Measurements from ENCODE around the gene BTF3.
A peak's percentile ranks its signal among the peaks of the same experiment; 100 is the strongest.

The BTF3 gene

GRCh38 chr5:73525606-73526203 lies 27.5 kb downstream of the BTF3 start:
- FAIRE-seq = no peak

GRCh38 chr5:73528248-73528647 lies 30.0 kb downstream of the BTF3 start:
- no peak for FAIRE-seq

GRCh38 chr5:73529081-73529480 lies 30.8 kb downstream of the BTF3 start:
- FAIRE-seq = no peak

GRCh38 chr5:73531356-73531755 lies 33.1 kb downstream of the BTF3 start:
- FAIRE-seq = no peak

- FAIRE-seq = no peak
Observed at GRCh38 chr5:73532195-73532594, 34.0 kb downstream of the BTF3 start.

DNA sequence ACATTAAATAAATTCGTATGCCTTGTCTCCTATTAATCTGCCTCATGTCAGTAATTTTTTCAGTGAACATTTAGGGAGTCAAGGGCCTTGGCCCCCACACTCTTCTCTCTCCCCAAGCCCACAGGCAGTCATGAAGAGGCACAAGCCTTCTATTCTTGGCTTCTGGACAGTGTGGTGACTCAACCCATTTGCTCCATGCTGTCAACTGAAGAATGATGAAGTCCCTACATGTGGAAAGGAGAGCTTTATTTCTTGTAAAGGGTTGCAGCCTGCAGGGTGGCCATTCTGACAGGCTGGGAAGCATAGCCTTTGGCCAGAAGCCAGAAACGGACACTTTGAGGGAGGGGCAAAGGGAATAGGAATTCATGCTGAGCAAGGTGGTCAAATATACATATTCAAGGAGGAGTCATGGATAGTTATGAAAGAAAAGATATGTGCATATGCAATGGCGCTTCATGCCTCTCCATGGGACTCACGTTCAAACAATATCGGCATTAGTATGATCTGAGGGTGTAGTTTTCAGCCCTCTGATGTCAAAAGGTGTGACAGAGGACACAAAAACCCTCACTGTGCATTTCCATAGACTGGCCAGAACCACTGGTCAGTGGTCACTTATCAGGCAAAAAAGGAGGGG lies 35.9 kb downstream of the BTF3 start:
- FAIRE-seq = no peak

DNA sequence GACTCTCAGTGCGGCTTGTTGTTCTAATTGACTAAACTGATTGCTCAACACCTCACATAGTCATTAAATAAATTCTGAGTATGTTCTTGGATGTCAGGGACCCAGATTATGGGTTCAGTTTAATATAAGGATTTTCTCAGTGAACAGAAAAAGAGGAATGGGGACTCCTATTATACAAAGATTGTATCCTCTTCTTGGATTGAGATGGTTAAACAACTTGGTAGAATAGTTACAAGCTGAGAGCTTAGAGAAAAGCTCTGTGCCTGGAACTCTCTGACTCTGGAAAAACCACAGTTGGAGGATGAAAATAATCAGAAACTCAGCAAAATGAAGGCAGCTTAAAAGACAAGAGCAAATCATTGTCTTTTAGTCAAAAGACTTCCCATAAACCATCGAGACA lies 36.7 kb downstream of the BTF3 start:
- FAIRE-seq = no peak

- no peak for FAIRE-seq
Observed at GRCh38 chr5:73539730-73540129, 41.5 kb downstream of the BTF3 start.

DNA sequence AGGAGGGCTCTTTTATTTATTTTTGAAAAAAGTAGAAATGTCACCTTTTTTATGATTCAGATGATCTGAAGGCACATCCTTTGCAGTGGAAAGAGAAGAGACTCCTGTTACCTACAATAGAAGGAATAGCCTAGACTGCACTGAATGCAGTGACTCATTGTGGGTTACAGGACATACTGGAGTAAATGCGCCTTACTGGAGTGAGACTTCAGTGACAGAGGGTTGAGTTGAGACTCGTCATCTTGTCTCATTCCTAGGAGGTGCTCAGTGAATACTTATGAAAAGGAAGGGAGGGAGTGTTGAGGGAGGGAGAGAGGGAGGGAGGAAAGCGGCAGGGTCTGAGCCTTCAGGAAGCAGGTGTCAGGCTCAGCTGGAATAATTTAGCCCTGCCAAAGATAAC lies 42.0 kb downstream of the BTF3 start:
- FAIRE-seq = no peak

DNA sequence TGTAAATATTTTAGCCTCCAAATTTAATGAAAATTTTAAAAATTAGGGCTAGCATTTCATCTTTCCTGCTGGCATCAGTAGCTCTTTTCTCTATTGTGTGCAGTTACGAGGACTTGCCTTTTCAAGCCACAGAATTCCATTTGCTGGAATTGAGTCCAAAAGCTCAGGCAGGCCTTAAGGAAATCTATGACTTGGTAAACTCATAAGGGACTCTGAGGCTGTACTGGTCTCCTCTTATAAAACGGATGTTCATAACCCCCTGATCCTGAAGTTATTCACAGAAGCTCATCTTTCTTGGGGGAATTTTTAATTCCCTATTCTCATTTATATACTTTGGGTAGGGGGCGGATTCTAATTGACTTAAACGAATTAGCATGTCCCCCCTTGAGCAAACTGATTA lies 43.8 kb downstream of the BTF3 start:
- peak; percentile 51 for FAIRE-seq

DNA sequence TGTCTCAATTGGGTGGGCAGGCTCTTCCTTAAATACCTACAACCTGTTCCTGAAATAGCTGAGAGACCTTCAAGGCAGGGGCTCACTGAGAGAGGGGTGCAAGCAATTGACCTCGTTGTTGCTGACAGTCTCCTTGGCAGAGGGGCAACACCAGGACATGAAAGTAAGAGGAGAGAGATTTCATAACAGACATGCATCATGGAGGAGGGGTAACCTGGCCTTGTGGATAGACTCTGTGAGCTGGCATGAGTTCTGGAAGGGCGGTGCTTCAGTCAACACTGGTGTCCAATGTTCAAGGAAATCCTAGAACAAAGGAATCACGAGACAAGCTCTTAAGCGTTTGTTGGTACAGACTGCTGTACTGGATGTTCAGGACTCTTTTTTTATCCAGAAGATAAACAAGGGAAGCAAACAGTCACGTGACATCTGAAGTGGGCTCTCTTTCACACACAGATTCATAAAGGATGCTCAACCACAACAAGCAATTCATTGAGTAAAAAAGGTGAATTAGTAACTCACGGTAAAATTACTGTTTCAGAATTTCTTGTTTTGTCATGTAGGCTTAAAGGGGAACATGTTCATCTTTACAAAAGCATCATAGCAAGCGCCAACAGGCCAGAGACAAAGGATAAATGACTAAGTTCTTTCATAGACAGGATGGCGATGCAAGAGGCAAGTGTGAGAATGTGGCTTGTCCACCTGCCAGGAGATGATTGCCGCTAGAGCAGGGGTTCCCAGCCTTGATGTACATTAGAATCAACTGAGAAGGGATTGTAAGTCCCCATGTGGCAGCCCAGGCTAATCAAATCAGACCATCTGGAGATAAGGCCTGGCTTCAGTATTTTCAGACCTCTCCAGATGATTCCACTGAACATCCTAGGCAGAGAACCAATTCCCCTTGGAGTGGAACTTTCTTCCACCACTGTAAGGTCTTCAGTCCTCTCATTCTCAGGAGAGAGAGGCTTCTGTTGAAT lies 46.5 kb downstream of the BTF3 start:
- FAIRE-seq = no peak

- FAIRE-seq = no peak
Observed at GRCh38 chr5:73545403-73545779, 47.1 kb downstream of the BTF3 start.

DNA sequence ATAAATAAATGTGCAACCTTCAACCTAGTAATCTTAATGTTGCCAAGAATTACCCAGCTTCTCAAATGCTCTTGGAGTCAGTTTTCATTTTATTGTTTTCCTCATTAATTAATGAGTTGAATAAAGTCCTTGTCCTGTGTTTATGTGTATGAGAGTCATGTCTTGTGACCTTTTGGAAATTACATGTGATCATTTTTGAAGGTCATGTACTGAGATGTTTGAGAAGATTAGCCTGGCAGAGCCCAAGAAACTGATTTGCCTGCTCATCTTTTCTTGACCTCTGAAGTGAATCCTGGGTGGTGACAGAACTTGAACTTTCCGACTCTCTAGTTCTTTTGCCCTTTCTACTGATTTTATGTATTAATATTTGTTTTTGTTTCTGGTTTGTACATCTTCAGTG lies 51.8 kb downstream of the BTF3 start:
- FAIRE-seq = no peak

DNA sequence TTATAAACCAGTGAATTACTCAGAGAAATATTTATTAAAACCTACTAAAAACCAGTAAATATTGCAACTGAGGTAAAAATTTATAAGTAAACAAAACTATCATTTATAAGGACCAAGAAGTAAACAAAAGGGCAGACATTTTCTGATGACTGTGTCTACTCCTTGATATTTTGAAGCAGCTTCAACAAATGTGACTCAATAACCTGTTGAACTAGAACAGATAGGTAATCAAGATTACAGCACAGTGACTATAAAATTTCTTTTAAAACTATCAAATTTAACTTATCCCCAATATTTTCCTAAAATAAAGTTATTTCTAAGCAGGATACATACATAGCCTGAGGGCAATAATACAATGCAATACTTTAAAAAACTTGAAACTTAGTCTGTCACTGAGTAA lies 54.4 kb downstream of the BTF3 start:
- FAIRE-seq = no peak
